ENCODE data around the gene SLFN5. TPM values are rescaled to one million over a fixed set of nuclear protein-coding genes. Genes with fewer than 3 reads are reported as not detected.

SLFN5 gene
- total and polyA plus RNA-seq, 2 of the 13 experiments (the other 11 are each of a cell fraction or from before 2014, with no cell fraction given): 0.25 to 0.35 TPM

- 0 out of 2 replicates have a peak, but pooled peaks have one; percentile 9 for TF ChIP-seq ZNF609 (CRISPR knock-in tag; IDR thresholded peaks at IDR 0.05; ENCODE audit: borderline replicate concordance)
- TF ChIP-seq ZNF781 (CRISPR knock-in tag; IDR thresholded peaks at IDR 0.05; ENCODE audit: borderline replicate concordance, not compliant biosample characterization): no peak
- no peak for TF ChIP-seq IKZF1 (IDR thresholded peaks at IDR 0.05)
- no peak; the same call in 1 of the 2 replicates for TF ChIP-seq ARHGAP35 (CRISPR knock-in tag; IDR thresholded peaks at IDR 0.05; ENCODE audit: borderline replicate concordance)
- peak; percentile 14 for TF ChIP-seq HNRNPLL (IDR thresholded peaks at IDR 0.05; ENCODE audit: low read depth, low read length, poor library complexity, severe bottlenecking)
- peak; percentile 49; the same call in 1 of the 2 replicates for TF ChIP-seq ZFX (CRISPR knock-in tag; IDR thresholded peaks at IDR 0.05; ENCODE audit: low read depth)
- TF ChIP-seq RARG (CRISPR knock-in tag; IDR thresholded peaks at IDR 0.05; ENCODE audit: low read depth): no peak
- TF ChIP-seq ZBTB37 (CRISPR knock-in tag; IDR thresholded peaks at IDR 0.05): no peak
- TF ChIP-seq, protein P1, sequence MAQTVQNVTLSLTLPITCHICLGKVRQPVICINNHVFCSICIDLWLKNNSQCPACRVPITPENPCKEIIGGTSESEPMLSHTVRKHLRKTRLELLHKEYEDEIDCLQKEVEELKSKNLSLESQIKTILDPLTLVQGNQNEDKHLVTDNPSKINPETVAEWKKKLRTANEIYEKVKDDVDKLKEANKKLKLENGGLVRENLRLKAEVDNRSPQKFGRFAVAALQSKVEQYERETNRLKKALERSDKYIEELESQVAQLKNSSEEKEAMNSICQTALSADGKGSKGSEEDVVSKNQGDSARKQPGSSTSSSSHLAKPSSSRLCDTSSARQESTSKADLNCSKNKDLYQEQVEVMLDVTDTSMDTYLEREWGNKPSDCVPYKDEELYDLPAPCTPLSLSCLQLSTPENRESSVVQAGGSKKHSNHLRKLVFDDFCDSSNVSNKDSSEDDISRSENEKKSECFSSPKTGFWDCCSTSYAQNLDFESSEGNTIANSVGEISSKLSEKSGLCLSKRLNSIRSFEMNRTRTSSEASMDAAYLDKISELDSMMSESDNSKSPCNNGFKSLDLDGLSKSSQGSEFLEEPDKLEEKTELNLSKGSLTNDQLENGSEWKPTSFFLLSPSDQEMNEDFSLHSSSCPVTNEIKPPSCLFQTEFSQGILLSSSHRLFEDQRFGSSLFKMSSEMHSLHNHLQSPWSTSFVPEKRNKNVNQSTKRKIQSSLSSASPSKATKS (CRISPR knock-in tag; IDR thresholded peaks at IDR 0.05): no peak
- no peak for TF ChIP-seq POGK (CRISPR knock-in tag; conservative IDR thresholded peaks at IDR 0.05)
- TF ChIP-seq ZBTB7A (CRISPR knock-in tag; IDR thresholded peaks at IDR 0.05): no peak
- TF ChIP-seq ZNF367 (CRISPR knock-in tag; IDR thresholded peaks at IDR 0.05; ENCODE audit: borderline replicate concordance): no peak
- TF ChIP-seq ZKSCAN5 (CRISPR knock-in tag; IDR thresholded peaks at IDR 0.05): no peak
- TF ChIP-seq, protein P2, sequence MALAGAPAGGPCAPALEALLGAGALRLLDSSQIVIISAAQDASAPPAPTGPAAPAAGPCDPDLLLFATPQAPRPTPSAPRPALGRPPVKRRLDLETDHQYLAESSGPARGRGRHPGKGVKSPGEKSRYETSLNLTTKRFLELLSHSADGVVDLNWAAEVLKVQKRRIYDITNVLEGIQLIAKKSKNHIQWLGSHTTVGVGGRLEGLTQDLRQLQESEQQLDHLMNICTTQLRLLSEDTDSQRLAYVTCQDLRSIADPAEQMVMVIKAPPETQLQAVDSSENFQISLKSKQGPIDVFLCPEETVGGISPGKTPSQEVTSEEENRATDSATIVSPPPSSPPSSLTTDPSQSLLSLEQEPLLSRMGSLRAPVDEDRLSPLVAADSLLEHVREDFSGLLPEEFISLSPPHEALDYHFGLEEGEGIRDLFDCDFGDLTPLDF (CRISPR knock-in tag; IDR thresholded peaks at IDR 0.05): no peak
- no peak for TF ChIP-seq NBN (conservative IDR thresholded peaks at IDR 0.05)
- TF ChIP-seq TGIF2 (CRISPR knock-in tag; IDR thresholded peaks at IDR 0.05): peak; percentile 13; the same call in 1 of the 2 replicates
- TF ChIP-seq RCOR2 (CRISPR knock-in tag; IDR thresholded peaks at IDR 0.05): no peak
- no peak for TF ChIP-seq GPN1 (CRISPR knock-in tag; IDR thresholded peaks at IDR 0.05; ENCODE audit: borderline replicate concordance)
Measured at GRCh38 chr17:35242158-35242804, 591 bp upstream of the SLFN5 start (continued).
